Neural progenitor cell (in vitro differentiated cells): ENCODE measurements around the gene CDT1. TPM values are rescaled to one million over a fixed set of nuclear protein-coding genes. Genes with fewer than 3 reads are reported as not detected.
A peak's percentile ranks its signal among the peaks of the same experiment; 100 is the strongest.

Experiments used
- DNase-seq: peaks from one replicate; pipeline ENCODE4 v3.0.0-alpha.2; 2016; ENCODE audit warnings: low spot score
- H2AFZ ChIP-seq: fragments of 200-600 bp; sonication (generic); replicated peaks from 2 replicates; pipeline ENCODE4 v1.6.1; 2016; ENCODE audit warnings: antibody characterized with exemption
- H3F3A ChIP-seq: fragments of 200-600 bp; sonication (generic); 2 replicates; pipeline ENCODE4 v1.6.1; 2016; ENCODE audit warnings: antibody characterized with exemption, low read depth
- H3K27ac ChIP-seq: fragments of 200-600 bp; sonication (generic); 2 replicates; pipeline ENCODE4 v1.5.1; 2016; ENCODE audit warnings: mild to moderate bottlenecking
- H3K27me3 ChIP-seq: fragments of 200-600 bp; sonication (generic); 2 replicates; pipeline ENCODE4 v1.6.1; 2016; ENCODE audit warnings: mild to moderate bottlenecking, moderate library complexity
- H3K36me3 ChIP-seq: fragments of 200-600 bp; sonication (generic); 2 replicates; pipeline ENCODE4 v1.5.1; 2016
- H3K4me1 ChIP-seq: fragments of 200-600 bp; sonication (generic); 2 replicates; pipeline ENCODE4 v1.6.1; 2016; ENCODE audit warnings: mixed run types
- H3K4me2 ChIP-seq: fragments of 200-600 bp; sonication (generic); 2 replicates; pipeline ENCODE4 v1.6.1; 2016
- H3K4me3 ChIP-seq: fragments of 200-600 bp; sonication (generic); 2 replicates; pipeline ENCODE4 v1.5.1; 2016
- H3K79me2 ChIP-seq: fragments of 200-600 bp; sonication (generic); 2 replicates; pipeline ENCODE4 v1.6.1; 2016; ENCODE audit warnings: low read depth
- H3K9ac ChIP-seq: fragments of 200-600 bp; sonication (generic); 2 replicates; pipeline ENCODE4 v1.6.1; 2016
- H3K9me3 ChIP-seq: fragments of 200-600 bp; sonication (generic); 2 replicates; pipeline ENCODE4 v1.5.1; 2016; ENCODE audit warnings: low read depth
- H4K20me1 ChIP-seq: fragments of 200-600 bp; sonication (generic); 2 replicates; pipeline ENCODE4 v1.6.1; 2016; ENCODE audit warnings: low read depth
- H3K27ac Mint-ChIP-seq: 3 replicates; pipeline ENCODE4 v1.8.0; 2021; ENCODE audit warnings: mixed read lengths
- H3K27me3 Mint-ChIP-seq: 2 replicates; pipeline ENCODE4 v1.8.0; 2022; ENCODE audit warnings: low read depth, mild to moderate bottlenecking, inconsistent platforms, moderate library complexity, mixed read lengths; ENCODE audit not compliant: insufficient read depth
- H3K36me3 Mint-ChIP-seq: 3 replicates; pipeline ENCODE4 v1.8.0; 2021; ENCODE audit warnings: mixed read lengths
- H3K4me1 Mint-ChIP-seq: 3 replicates; pipeline ENCODE4 v1.8.0; 2021; ENCODE audit warnings: mixed read lengths
- H3K4me3 Mint-ChIP-seq: 3 replicates; pipeline ENCODE4 v1.8.0; 2021; ENCODE audit warnings: mild to moderate bottlenecking, moderate library complexity, mixed read lengths
- H3K9me3 Mint-ChIP-seq: 3 replicates; pipeline ENCODE4 v1.8.0; 2020; ENCODE audit warnings: mixed read lengths
- EZH2 ChIP-seq: fragments of 200-600 bp; sonication (generic); IDR thresholded peaks from 2 replicates; pipeline ENCODE4 v1.6.1; 2017; ENCODE audit warnings: antibody characterized with exemption, mild to moderate bottlenecking, moderate library complexity
- EZH2phosphoT487 ChIP-seq: fragments of 200-600 bp; sonication (generic); IDR thresholded peaks from 2 replicates; pipeline ENCODE4 v1.6.1; 2017; ENCODE audit warnings: antibody characterized with exemption
- total RNA-seq: library from RNA; depleted of rRNA; stranded (reverse); fragments of >200 nt; gene quantifications from 2 replicates; pipeline ENCODE4 v1.2.3, GENCODE V29; 2015; ENCODE audit warnings: low replicate concordance
- TF ChIP-seq, protein P1 (sequence below): fragments of 200-600 bp; sonication (generic); IDR thresholded peaks from 2 replicates; pipeline ENCODE4 v1.5.1; 2017; ENCODE audit warnings: antibody characterized with exemption, mild to moderate bottlenecking

Gene CDT1
- total RNA-seq, 1 donor from 2014 or later: 7.8 TPM

- Histone ChIP-seq H3F3A (peaks cover 25% of the 10 kb centered on the region), H3K4me3 (no peak overlapping the region), H4K20me1 (no peaks in the 10 kb centered on the region), H2AFZ (no peak overlapping the region), H3K27ac (no peak overlapping the region), H3K79me2 (no peaks in the 10 kb centered on the region), H3K36me3 (no peaks in the 10 kb centered on the region), H3K4me2 (peak overlapping the region; percentile 27), H3K9me3 (no peaks in the 10 kb centered on the region), H3K4me1 (peaks cover 22% of the 10 kb centered on the region), H3K9ac (no peak overlapping the region), H3K27me3 (no peaks in the 10 kb centered on the region)
- TF ChIP-seq, protein P1, sequence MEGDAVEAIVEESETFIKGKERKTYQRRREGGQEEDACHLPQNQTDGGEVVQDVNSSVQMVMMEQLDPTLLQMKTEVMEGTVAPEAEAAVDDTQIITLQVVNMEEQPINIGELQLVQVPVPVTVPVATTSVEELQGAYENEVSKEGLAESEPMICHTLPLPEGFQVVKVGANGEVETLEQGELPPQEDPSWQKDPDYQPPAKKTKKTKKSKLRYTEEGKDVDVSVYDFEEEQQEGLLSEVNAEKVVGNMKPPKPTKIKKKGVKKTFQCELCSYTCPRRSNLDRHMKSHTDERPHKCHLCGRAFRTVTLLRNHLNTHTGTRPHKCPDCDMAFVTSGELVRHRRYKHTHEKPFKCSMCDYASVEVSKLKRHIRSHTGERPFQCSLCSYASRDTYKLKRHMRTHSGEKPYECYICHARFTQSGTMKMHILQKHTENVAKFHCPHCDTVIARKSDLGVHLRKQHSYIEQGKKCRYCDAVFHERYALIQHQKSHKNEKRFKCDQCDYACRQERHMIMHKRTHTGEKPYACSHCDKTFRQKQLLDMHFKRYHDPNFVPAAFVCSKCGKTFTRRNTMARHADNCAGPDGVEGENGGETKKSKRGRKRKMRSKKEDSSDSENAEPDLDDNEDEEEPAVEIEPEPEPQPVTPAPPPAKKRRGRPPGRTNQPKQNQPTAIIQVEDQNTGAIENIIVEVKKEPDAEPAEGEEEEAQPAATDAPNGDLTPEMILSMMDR: peak; percentile 27
- TF ChIP-seq EZH2: no peak
- Mint-ChIP-seq H3K4me3 (no peak overlapping the region), H3K27me3 (no peaks in the 10 kb centered on the region), H3K36me3 (no peaks in the 10 kb centered on the region), H3K9me3 (no peaks in the 10 kb centered on the region), H3K4me1 (peaks cover 22% of the 10 kb centered on the region), H3K27ac (peak overlapping the region; percentile 93)
- peak; percentile 79 for DNase-seq
These were observed 44.2 kb upstream of the CDT1 start for GRCh38 chr16:88759245-88759975.

DNA sequence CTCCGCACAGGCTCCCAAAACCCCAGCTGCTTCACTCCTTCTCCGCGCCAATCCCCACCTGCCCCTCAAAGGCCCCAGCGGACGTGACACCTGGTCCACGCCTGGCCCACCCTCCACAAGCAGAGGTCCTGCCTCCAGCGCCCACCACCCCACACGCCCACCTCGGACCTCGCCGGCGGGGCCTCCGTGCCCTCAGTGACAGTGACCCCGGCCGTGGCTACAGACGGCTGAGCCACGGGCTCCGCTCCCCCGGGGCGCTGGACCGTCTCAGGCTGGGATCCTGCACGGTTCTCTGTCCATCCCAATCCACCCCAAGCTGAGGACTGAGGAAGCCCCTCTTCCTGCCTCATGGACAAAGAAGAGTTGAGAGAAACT, 43.6 kb upstream of the CDT1 start:
- peaks cover 22% of the 10 kb centered on the region for H3K4me1 ChIP-seq
- Mint-ChIP-seq H3K27ac (peak overlapping the region; percentile 66), H3K27me3 (no peaks in the 10 kb centered on the region), H3K4me1 (peaks cover 20% of the 10 kb centered on the region), H3K36me3 (no peaks in the 10 kb centered on the region), H3K9me3 (no peaks in the 10 kb centered on the region), H3K4me3 (no peak overlapping the region)
- no peaks in the 10 kb centered on the region for H3K9me3 ChIP-seq
- no peak overlapping the region for H3K4me2 ChIP-seq
- H2AFZ ChIP-seq: no peak overlapping the region
- DNase-seq: no peak
- H3K27me3 ChIP-seq: no peaks in the 10 kb centered on the region
- no peaks in the 10 kb centered on the region for H3K36me3 ChIP-seq
- H3F3A ChIP-seq: peaks cover 25% of the 10 kb centered on the region
- no peak overlapping the region for H3K9ac ChIP-seq
- no peaks in the 10 kb centered on the region for H4K20me1 ChIP-seq
- TF ChIP-seq, protein P1: no peak
- TF ChIP-seq EZH2phosphoT487 (no peak), EZH2 (no peak)
- H3K79me2 ChIP-seq: no peaks in the 10 kb centered on the region
- H3K4me3 ChIP-seq: no peak overlapping the region
- H3K27ac ChIP-seq: no peak overlapping the region

DNA sequence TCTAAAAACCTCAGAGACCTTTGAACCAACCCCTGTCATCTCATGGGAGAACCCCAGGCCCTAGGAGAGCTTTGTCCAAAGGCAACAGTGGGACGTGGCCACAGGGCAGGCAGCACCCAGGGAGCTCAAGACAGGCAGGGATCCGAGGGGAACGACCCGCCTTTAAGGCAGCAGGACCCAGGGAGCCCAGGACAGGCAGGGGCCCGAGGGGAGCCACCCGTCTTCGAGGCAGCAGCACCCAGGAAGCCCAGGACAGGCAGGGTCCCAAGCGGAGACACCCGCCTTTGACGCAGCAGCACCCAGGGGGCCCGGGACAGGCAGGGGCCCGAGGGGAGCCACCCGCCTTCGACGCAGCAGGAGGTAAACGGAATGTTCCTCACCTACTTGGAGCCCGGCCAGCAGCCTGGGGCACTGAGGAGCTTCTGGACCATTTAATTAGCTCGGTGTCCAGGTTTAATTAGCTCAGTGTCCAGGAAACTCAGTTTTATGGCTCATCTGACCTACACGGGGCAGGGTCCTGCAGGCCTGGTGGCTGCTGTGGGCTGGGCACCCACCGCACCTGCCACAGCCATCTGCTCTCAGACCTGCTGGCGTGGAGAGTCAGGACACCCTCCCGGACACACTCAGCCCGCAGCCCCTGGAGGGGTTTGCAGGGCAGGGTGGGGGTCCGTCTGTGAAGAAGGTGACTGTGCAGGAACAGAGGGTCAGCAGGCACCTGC, 43.0 kb upstream of the CDT1 start:
- peak overlapping the region; percentile 66 for H3K27ac Mint-ChIP-seq

More for the DNA sequence above, 43.0 kb upstream of the CDT1 start:
- no peaks in the 10 kb centered on the region for H3K79me2 ChIP-seq
- no peaks in the 10 kb centered on the region for H3K27me3 ChIP-seq
- TF ChIP-seq, protein P1: no peak
- TF ChIP-seq EZH2phosphoT487 (no peak), EZH2 (no peak)
- H3F3A ChIP-seq: peaks cover 25% of the 10 kb centered on the region
- peaks cover 22% of the 10 kb centered on the region for H3K4me1 ChIP-seq
- no peak overlapping the region for H3K27ac ChIP-seq
- no peak overlapping the region for H3K4me3 Mint-ChIP-seq
- H3K36me3 ChIP-seq: no peaks in the 10 kb centered on the region
- H3K4me3 ChIP-seq: no peak overlapping the region
- H3K9ac ChIP-seq: no peak overlapping the region
- no peak overlapping the region for H2AFZ ChIP-seq
- no peak for DNase-seq
- no peaks in the 10 kb centered on the region for H4K20me1 ChIP-seq
- peaks cover 13% of the 10 kb centered on the region for H3K4me1 Mint-ChIP-seq
- H3K36me3 Mint-ChIP-seq: no peaks in the 10 kb centered on the region
- H3K9me3 Mint-ChIP-seq: no peaks in the 10 kb centered on the region
- H3K9me3 ChIP-seq: no peaks in the 10 kb centered on the region
- no peaks in the 10 kb centered on the region for H3K27me3 Mint-ChIP-seq
- H3K4me2 ChIP-seq: no peak overlapping the region
